Naive thymus-derived CD4-positive, alpha-beta T cell (primary cell): ENCODE results near the gene SLC39A11. TPM values are rescaled to one million over a fixed set of nuclear protein-coding genes. Genes with fewer than 3 reads are reported as not detected.

Experiments
- ATAC-seq: fragments of 150-1000 bp; cut with Tn5 transposase; 2 replicates; pipeline ENCODE4 v1.10.0; 2021; ENCODE audit warnings: mild to moderate bottlenecking, moderate library complexity
- CTCF ChIA-PET: fragments of 350-600 bp; sonication (Branson Sonifier 250); formaldehyde crosslinking; loops from one replicate; lab custom pipeline; 2021; ENCODE audit warnings: antibody characterized with exemption; lab: Charles Lee
- POLR2A ChIA-PET: fragments of 350-600 bp; sonication (Branson Sonifier 250); formaldehyde crosslinking; loops from one replicate; lab custom pipeline; 2021; ENCODE audit warnings: antibody characterized with exemption, inconsistent platforms; lab: Charles Lee
- DNase-seq, 9 donors: peaks; one replicate each; pipeline versions ENCODE4 v3.0.0 to v3.0.0-alpha.2; 2020 to 2022; ENCODE audit warnings: mixed read lengths in 1 of 9
- H3K27ac ChIP-seq: one replicate; pipeline ENCODE4 v1.7.0; 2013; ENCODE audit warnings: mild to moderate bottlenecking, low read depth, low read length, moderate library complexity
- H3K27me3 ChIP-seq, 2 donors: one replicate each; pipeline ENCODE4 v1.7.0; 2013; ENCODE audit warnings: low read length in 2 of 2, mild to moderate bottlenecking in 2 of 2, moderate library complexity in 2 of 2; ENCODE audit not compliant: control insufficient read depth in 2 of 2, insufficient read depth in 2 of 2
- H3K36me3 ChIP-seq, 3 experiments: 1 replicate in 2 of 3; 2 replicates in 1 of 3; pipeline ENCODE4 v1.7.0; 2013; ENCODE audit warnings: low read length in 3 of 3, mild to moderate bottlenecking in 3 of 3, moderate library complexity in 1 of 3; ENCODE audit not compliant: insufficient read depth in 3 of 3, control insufficient read depth in 2 of 3
- H3K4me1 ChIP-seq, 2 donors: one replicate each; pipeline ENCODE4 v1.7.0; 2013; ENCODE audit warnings: low read length in 2 of 2, mild to moderate bottlenecking in 2 of 2, moderate library complexity in 1 of 2; ENCODE audit not compliant: control insufficient read depth in 2 of 2, insufficient read depth in 2 of 2
- H3K4me3 ChIP-seq: 2 replicates; pipeline ENCODE4 v1.7.0; 2013; ENCODE audit warnings: mild to moderate bottlenecking, low read length
- H3K9me3 ChIP-seq, 3 experiments: 1 replicate in 2 of 3; 2 replicates in 1 of 3; pipeline ENCODE4 v1.7.0; 2013; ENCODE audit warnings: low read length in 3 of 3; ENCODE audit not compliant: control insufficient read depth in 2 of 3
- H3K27ac Mint-ChIP-seq, 9 donors: one replicate each; pipeline ENCODE4 v1.8.0; 2020 to 2022; ENCODE audit warnings: mixed read lengths in 9 of 9, mild to moderate bottlenecking in 8 of 9, moderate library complexity in 5 of 9, inconsistent platforms in 2 of 9
- H3K27me3 Mint-ChIP-seq, 5 donors: one replicate each; pipeline ENCODE4 v1.8.0; 2021 to 2022; ENCODE audit warnings: mixed read lengths in 5 of 5, mild to moderate bottlenecking in 1 of 5
- H3K36me3 Mint-ChIP-seq, 5 donors: one replicate each; pipeline ENCODE4 v1.8.0; 2020 to 2022; ENCODE audit warnings: mixed read lengths in 5 of 5, mild to moderate bottlenecking in 3 of 5, inconsistent platforms in 1 of 5
- H3K4me1 Mint-ChIP-seq, 7 donors: one replicate each; pipeline ENCODE4 v1.8.0; 2020 to 2022; ENCODE audit warnings: mixed read lengths in 7 of 7, mild to moderate bottlenecking in 3 of 7, inconsistent platforms in 1 of 7
- H3K4me3 Mint-ChIP-seq, 10 donors: one replicate each; pipeline ENCODE4 v1.8.0; 2020 to 2022; ENCODE audit warnings: mild to moderate bottlenecking in 10 of 10, mixed read lengths in 10 of 10, moderate library complexity in 6 of 10, inconsistent platforms in 2 of 10
- H3K9me3 Mint-ChIP-seq, 11 donors: one replicate each; pipeline ENCODE4 v1.8.0; 2020 to 2022; ENCODE audit warnings: mixed read lengths in 11 of 11, mild to moderate bottlenecking in 4 of 11, inconsistent platforms in 1 of 11, moderate library complexity in 1 of 11
- intact Hi-C, 2 donors: fragments of 100-400 bp; cut with micrococcal nuclease; formaldehyde crosslinking; loops; one replicate each; pipeline ENCODE4 v1.15.1; 2023
- polyA plus RNA-seq, 2 donors: library from polyadenylated mRNA; unstranded; fragments of 300-500 nt; fragmentation: Illumina TruSeq; gene quantifications; one replicate each; pipeline ENCODE4 v1.2.3, GENCODE V29; 2021
- total RNA-seq, 6 experiments: library from RNA in 5 of 6; stranded (reverse) in 5 of 6; gene quantifications; 1 replicate in 5 of 6; 2 replicates in 1 of 6; pipeline ENCODE4 v1.2.3 and lab custom pipeline; 2021 to 2026

Gene SLC39A11
- total and polyA plus RNA-seq, 7 experiments from 2014 or later = 8.5 to 36.7 (median 19.8) TPM

DNA sequence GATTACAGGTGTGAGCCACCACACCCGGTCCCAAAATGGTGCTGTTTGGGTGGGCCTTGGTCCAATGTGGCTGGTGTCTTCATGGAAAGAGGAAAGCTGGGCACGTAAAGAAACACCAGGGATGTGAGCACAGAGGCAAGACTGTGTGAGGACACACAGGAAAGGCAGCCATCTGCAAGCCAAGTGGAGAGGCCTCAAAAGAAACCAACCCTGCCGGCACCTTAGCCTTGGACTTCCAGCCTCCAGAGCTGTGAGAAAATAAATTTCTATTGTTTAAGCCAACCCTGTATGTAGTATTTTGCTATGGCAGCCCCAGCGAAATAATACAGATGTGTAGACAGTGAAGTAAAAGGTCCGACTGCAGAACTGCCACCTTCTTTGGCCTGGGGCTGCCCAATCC lies 68.7 kb downstream of the SLC39A11 start:
- Mint-ChIP-seq H3K4me3 (no peak overlapping the region), H3K36me3 (peaks cover 7 to 80% (median 76%) of the 10 kb centered on the region in 5 donors), H3K9me3 (peaks cover 0 to 45% (median 21%) of the 10 kb centered on the region in 11 donors), H3K27me3 (no peaks in the 10 kb centered on the region), H3K27ac (no peak overlapping the region), H3K4me1 (peaks cover 0 to 6% (median 0%) of the 10 kb centered on the region in 7 donors)
- Histone ChIP-seq H3K9me3 (peaks cover 0 to 14% (median 0%) of the 10 kb centered on the region in 3 experiments), H3K4me3 (no peak overlapping the region), H3K36me3 (peaks cover 0 to 10% (median 0%) of the 10 kb centered on the region in 3 experiments), H3K4me1 (no peaks in the 10 kb centered on the region), H3K27me3 (no peaks in the 10 kb centered on the region), H3K27ac (no peak overlapping the region)
- intact Hi-C loops = no loop called here
- no peak for DNase-seq
- POLR2A ChIA-PET = no interaction called here
- ATAC-seq = no peak
- CTCF ChIA-PET = no interaction called here

DNA sequence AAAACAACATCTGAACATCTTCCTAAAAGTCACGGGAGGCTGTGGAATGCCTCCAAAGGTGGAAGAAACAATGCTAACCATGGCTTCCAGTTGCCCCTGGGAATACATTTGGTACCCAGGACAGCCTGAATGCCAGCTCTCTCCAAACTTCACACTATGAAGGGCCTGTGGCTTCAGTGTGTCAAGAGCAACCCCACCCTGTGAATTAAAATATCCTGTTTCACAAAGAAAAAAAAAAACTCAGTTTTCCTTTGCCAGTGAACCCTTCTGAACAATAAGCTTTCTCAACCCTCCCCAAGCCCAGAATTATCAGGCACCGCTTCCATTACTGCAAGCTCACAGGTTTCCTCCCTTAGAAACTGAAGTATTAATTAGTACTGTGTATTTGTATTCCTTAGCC lies 69.8 kb downstream of the SLC39A11 start:
- Histone ChIP-seq H3K4me3 (no peak overlapping the region), H3K36me3 (peaks cover 0 to 10% (median 0%) of the 10 kb centered on the region in 3 experiments), H3K4me1 (no peaks in the 10 kb centered on the region), H3K9me3 (peaks cover 0 to 24% (median 0%) of the 10 kb centered on the region in 3 experiments), H3K27ac (no peak overlapping the region), H3K27me3 (no peaks in the 10 kb centered on the region)
- Mint-ChIP-seq H3K36me3 (peaks cover 10 to 79% (median 66%) of the 10 kb centered on the region in 5 donors), H3K27me3 (no peaks in the 10 kb centered on the region), H3K27ac (no peak overlapping the region), H3K4me1 (peaks cover 0 to 6% (median 0%) of the 10 kb centered on the region in 7 donors), H3K9me3 (peaks cover 0 to 56% (median 26%) of the 10 kb centered on the region in 11 donors), H3K4me3 (peak overlapping the region in 1 of 10 donors; percentile 0)
- ChIA-PET POLR2A (no interaction called here), CTCF (no interaction called here)
- no peak for DNase-seq
- intact Hi-C loops = no loop called here
- no peak for ATAC-seq

DNA sequence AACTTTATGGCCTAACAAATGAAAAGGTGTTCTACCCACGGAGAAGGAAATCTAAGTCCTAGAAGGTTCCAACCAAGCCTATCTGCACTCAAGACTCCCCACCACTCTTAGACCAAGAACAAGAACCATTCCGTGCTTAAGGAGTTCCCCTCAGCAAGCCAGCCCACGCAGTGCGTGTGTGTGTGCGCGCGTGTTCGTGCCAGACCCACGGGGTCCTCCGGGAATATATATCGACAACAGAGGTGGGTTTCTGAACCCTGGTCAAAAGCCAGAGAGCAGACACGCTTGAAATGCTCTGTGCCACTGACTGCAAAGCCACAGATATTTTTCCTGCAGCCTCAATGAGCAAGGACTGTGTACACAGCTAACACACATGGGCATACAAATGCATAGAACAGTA lies 70.7 kb downstream of the SLC39A11 start:
- Histone ChIP-seq H3K4me1 (no peaks in the 10 kb centered on the region), H3K36me3 (peaks cover 0 to 5% (median 0%) of the 10 kb centered on the region in 3 experiments), H3K27me3 (no peaks in the 10 kb centered on the region), H3K4me3 (no peak overlapping the region), H3K27ac (no peak overlapping the region), H3K9me3 (peaks cover 0 to 24% (median 0%) of the 10 kb centered on the region in 3 experiments)
- DNase-seq (no peak), ATAC-seq (no peak)
- intact Hi-C loops = no loop called here
- CTCF ChIA-PET = no interaction called here
- Mint-ChIP-seq H3K36me3 (peaks cover 13 to 77% (median 62%) of the 10 kb centered on the region in 5 donors), H3K9me3 (peaks cover 0 to 62% (median 26%) of the 10 kb centered on the region in 11 donors), H3K4me3 (no peak overlapping the region), H3K27me3 (no peaks in the 10 kb centered on the region), H3K4me1 (peaks cover 0 to 7% (median 0%) of the 10 kb centered on the region in 7 donors), H3K27ac (no peak overlapping the region)
- POLR2A ChIA-PET = no interaction called here

DNA sequence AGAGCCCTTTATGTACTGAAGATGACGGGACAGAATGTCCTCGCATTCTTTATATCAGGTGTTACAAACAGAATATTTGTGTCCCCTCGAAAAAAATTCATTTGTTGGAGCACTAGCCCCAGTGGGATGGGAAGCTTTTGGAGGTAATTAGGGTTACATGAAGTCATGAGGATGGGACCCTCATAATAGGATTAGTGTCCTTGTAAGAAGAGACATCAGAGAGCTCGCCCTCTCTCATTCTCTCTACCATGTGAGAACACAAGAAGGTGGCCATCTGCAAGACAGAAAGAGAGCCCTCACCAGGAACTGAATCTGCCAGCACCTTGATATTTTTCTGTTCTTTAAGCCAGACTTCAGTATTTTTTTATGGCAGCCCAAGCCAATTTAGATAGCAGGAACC lies 72.4 kb downstream of the SLC39A11 start:
- H3K9me3 ChIP-seq = peaks cover 0 to 24% (median 0%) of the 10 kb centered on the region in 3 experiments
- peaks cover 0 to 8% (median 2%) of the 10 kb centered on the region in 7 donors for H3K4me1 Mint-ChIP-seq
- no peak overlapping the region for H3K4me3 ChIP-seq
- no peaks in the 10 kb centered on the region for H3K27me3 ChIP-seq
- POLR2A ChIA-PET = no interaction called here
- no peak for ATAC-seq
- H3K27ac ChIP-seq = no peak overlapping the region
- peaks cover 0 to 63% (median 26%) of the 10 kb centered on the region in 11 donors for H3K9me3 Mint-ChIP-seq
- CTCF ChIA-PET = no interaction called here
- H3K4me1 ChIP-seq = no peaks in the 10 kb centered on the region
- H3K27ac Mint-ChIP-seq = no peak overlapping the region
- H3K36me3 ChIP-seq = peaks cover 0 to 5% (median 0%) of the 10 kb centered on the region in 3 experiments
- H3K4me3 Mint-ChIP-seq = no peak overlapping the region
- intact Hi-C loops = no loop called here
- peaks cover 13 to 64% (median 47%) of the 10 kb centered on the region in 5 donors for H3K36me3 Mint-ChIP-seq
- H3K27me3 Mint-ChIP-seq = no peaks in the 10 kb centered on the region
- DNase-seq = no peak

DNA sequence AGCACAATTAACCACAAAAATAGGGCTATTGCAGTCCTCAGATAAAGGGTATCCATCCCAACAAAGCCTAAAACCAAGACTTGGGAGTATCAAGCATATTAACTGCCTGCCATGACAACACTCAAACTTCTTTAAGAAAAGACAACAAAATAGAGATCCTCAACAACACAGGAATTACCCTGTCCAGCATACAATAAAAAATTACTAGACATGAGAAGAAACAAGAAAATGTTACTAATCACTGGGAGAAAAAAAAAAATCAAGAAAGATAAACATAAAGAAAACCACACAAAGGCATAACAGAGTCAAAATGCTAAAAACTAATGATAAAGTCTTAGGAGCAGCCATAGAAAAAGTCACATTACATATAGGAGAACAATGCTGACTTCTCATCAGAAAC lies 73.9 kb downstream of the SLC39A11 start:
- H3K9me3 ChIP-seq = peaks cover 0 to 24% (median 0%) of the 10 kb centered on the region in 3 experiments
- Mint-ChIP-seq H3K27me3 (no peaks in the 10 kb centered on the region), H3K36me3 (peaks cover 10 to 62% (median 37%) of the 10 kb centered on the region in 5 donors), H3K4me1 (peaks cover 0 to 12% (median 6%) of the 10 kb centered on the region in 7 donors), H3K9me3 (peaks cover 0 to 58% (median 25%) of the 10 kb centered on the region in 11 donors), H3K27ac (no peak overlapping the region), H3K4me3 (no peak overlapping the region)
- H3K36me3 ChIP-seq = peaks cover 0 to 5% (median 0%) of the 10 kb centered on the region in 3 experiments
- DNase-seq (no peak), ATAC-seq (no peak)
- H3K27ac ChIP-seq = no peak overlapping the region
- intact Hi-C loops = no loop called here
- ChIA-PET CTCF (no interaction called here), POLR2A (no interaction called here)
- no peaks in the 10 kb centered on the region for H3K4me1 ChIP-seq
- H3K27me3 ChIP-seq = no peaks in the 10 kb centered on the region
- H3K4me3 ChIP-seq = no peak overlapping the region

DNA sequence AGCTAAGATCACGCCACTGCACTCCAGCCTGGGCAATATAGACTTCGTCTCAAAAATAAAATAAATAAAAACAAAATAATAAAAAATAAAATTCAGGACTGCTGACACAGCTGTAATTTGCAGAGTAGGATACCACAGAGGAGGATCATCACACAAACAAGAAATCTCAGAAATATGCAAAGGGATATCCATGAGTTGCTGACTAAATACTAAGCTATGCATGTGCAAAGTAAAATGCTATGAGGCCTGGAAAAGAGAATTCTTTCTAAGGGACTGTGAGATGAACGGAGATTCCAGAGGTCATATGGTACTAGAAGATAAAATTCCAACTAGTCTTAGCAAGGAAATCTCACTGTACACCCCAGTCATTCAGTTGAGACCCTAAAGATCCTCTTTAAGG lies 74.8 kb downstream of the SLC39A11 start:
- ChIA-PET POLR2A (no interaction called here), CTCF (no interaction called here)
- H3K4me3 ChIP-seq = no peak overlapping the region
- DNase-seq = no peak
- H3K4me1 Mint-ChIP-seq = peaks cover 0 to 12% (median 6%) of the 10 kb centered on the region in 7 donors
- no peak for ATAC-seq
- H3K36me3 Mint-ChIP-seq = peaks cover 9 to 55% (median 28%) of the 10 kb centered on the region in 5 donors
- H3K4me1 ChIP-seq = no peaks in the 10 kb centered on the region
- peaks cover 0 to 24% (median 0%) of the 10 kb centered on the region in 3 experiments for H3K9me3 ChIP-seq
- no peaks in the 10 kb centered on the region for H3K27me3 Mint-ChIP-seq
- H3K9me3 Mint-ChIP-seq = peaks cover 0 to 51% (median 24%) of the 10 kb centered on the region in 11 donors
- peaks cover 0 to 5% (median 0%) of the 10 kb centered on the region in 3 experiments for H3K36me3 ChIP-seq
- H3K27ac Mint-ChIP-seq = no peak overlapping the region
- no peak overlapping the region for H3K27ac ChIP-seq
- intact Hi-C loops = no loop called here
- no peak overlapping the region for H3K4me3 Mint-ChIP-seq
- H3K27me3 ChIP-seq = no peaks in the 10 kb centered on the region

DNA sequence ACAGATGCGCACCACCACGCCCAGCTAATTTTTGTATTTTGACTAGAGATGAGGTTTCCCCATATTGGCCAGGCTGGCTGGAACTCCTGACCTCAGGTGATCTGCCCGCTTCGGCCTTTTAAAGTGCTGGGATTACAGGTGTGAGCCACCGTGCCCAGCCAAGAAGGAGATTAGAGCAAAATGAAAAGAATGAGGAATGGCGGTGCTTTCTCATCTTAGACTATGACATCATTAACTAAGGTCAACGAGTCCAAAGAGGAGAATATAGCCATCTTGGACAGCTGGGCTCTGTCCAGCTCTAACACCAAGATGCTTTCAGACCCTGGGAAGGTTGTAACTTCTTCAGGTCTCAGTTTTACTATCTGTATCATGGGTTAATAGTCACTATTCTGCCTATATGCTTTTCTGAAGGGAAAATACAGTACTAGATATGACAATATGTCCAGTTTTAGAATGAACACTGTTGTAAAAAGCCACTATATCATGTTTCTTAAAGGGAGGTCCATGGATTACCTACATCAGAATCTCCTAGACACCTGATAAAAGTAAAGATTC lies 76.7 kb downstream of the SLC39A11 start:
- Mint-ChIP-seq H3K9me3 (peaks cover 0 to 37% (median 18%) of the 10 kb centered on the region in 11 donors), H3K4me3 (no peak overlapping the region), H3K36me3 (peaks cover under 1 to 45% (median 17%) of the 10 kb centered on the region in 5 donors), H3K4me1 (peaks cover 6 to 19% (median 13%) of the 10 kb centered on the region in 7 donors), H3K27ac (no peak overlapping the region), H3K27me3 (no peaks in the 10 kb centered on the region)
- Histone ChIP-seq H3K4me3 (no peak overlapping the region), H3K27me3 (no peaks in the 10 kb centered on the region), H3K9me3 (peaks cover 0 to 24% (median 0%) of the 10 kb centered on the region in 3 experiments), H3K4me1 (no peaks in the 10 kb centered on the region), H3K36me3 (no peaks in the 10 kb centered on the region), H3K27ac (no peak overlapping the region)
- CTCF ChIA-PET = no interaction called here
- intact Hi-C loops = no loop called here
- DNase-seq (no peak), ATAC-seq (no peak)
- POLR2A ChIA-PET = no interaction called here
